ENCODE data around the gene LRRC43.

Gene LRRC43

GRCh38 chr12:122160761-122161160 is 22.2 kb upstream of the LRRC43 start:
- TF ChIP-seq CTCF (IDR thresholded peaks at IDR 0.05) = no peak
- Mint-ChIP-seq H3K27ac (no peak overlapping the region), H3K4me3 (no peak overlapping the region), H3K4me1 (no peaks in the 10 kb centered on the region), H3K9me3 (peaks cover 7% of the 10 kb centered on the region), H3K27me3 (ENCODE audit: low read depth, poor library complexity) (no peaks in the 10 kb centered on the region), H3K36me3 (ENCODE audit: low read depth) (no peaks in the 10 kb centered on the region)
- no peak for DNase-seq

DNA sequence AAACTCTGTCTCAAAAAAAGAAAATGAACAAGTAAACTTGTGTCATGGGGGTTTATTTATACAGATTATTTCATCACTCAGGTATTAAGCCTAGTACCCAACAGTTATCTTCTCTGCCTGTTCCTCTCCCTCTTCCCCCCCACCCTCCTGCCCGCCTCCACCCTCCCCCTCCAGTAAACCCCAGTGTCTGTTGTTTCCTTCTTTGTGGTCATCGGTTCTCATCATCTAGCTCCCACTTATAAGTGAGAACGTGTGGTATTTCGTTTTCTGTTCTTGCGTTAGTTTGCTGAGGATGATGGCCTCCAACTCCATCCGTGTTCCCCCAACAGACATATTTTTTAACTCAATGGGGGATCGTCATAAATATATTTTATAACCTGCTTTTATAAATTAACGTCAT is 21.2 kb upstream of the LRRC43 start:
- TF ChIP-seq CTCF (IDR thresholded peaks at IDR 0.05) = no peak
- H3K4me3 Mint-ChIP-seq = no peak overlapping the region
- H3K9me3 Mint-ChIP-seq = peaks cover 7% of the 10 kb centered on the region
- peaks cover 4% of the 10 kb centered on the region for H3K4me1 Mint-ChIP-seq
- H3K27ac Mint-ChIP-seq = no peak overlapping the region
- no peaks in the 10 kb centered on the region for H3K36me3 Mint-ChIP-seq (ENCODE audit: low read depth)
- DNase-seq = no peak
- no peaks in the 10 kb centered on the region for H3K27me3 Mint-ChIP-seq (ENCODE audit: low read depth, poor library complexity)

DNA sequence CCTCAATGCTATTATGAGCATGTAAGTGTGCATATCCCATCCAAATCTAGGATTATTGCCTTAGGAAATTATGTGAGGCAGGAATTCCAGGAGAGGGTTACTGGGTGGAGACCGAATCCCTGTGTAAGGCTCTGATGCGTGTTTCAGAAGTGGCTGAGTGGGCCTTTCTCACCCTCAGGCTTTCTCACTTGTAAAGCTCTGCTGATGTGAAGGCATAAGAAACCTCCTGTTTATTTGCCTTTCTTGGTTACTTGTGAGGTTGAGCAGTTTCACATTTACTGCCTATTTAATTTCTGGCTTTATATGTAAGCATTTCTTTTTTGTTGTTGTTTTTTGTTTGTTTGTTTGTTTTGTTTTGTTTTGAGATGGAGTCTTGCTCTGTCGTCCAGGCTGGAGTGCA is 19.9 kb upstream of the LRRC43 start:
- no peak overlapping the region for H3K4me3 Mint-ChIP-seq
- no peak for TF ChIP-seq CTCF (IDR thresholded peaks at IDR 0.05)
- peaks cover 7% of the 10 kb centered on the region for H3K9me3 Mint-ChIP-seq
- H3K36me3 Mint-ChIP-seq (ENCODE audit: low read depth) = no peaks in the 10 kb centered on the region
- H3K27ac Mint-ChIP-seq = no peak overlapping the region
- no peaks in the 10 kb centered on the region for H3K27me3 Mint-ChIP-seq (ENCODE audit: low read depth, poor library complexity)
- no peak for DNase-seq
- H3K4me1 Mint-ChIP-seq = peaks cover 10% of the 10 kb centered on the region

- Mint-ChIP-seq H3K9me3 (no peaks in the 10 kb centered on the region), H3K27ac (no peak overlapping the region), H3K4me1 (peaks cover 10% of the 10 kb centered on the region), H3K36me3 (ENCODE audit: low read depth) (no peaks in the 10 kb centered on the region), H3K4me3 (no peak overlapping the region), H3K27me3 (ENCODE audit: low read depth, poor library complexity) (peaks cover 4% of the 10 kb centered on the region)
- no peak for TF ChIP-seq CTCF (IDR thresholded peaks at IDR 0.05)
- DNase-seq = no peak
These were observed 16.2 kb upstream of the LRRC43 start for GRCh38 chr12:122166422-122167349.

DNA sequence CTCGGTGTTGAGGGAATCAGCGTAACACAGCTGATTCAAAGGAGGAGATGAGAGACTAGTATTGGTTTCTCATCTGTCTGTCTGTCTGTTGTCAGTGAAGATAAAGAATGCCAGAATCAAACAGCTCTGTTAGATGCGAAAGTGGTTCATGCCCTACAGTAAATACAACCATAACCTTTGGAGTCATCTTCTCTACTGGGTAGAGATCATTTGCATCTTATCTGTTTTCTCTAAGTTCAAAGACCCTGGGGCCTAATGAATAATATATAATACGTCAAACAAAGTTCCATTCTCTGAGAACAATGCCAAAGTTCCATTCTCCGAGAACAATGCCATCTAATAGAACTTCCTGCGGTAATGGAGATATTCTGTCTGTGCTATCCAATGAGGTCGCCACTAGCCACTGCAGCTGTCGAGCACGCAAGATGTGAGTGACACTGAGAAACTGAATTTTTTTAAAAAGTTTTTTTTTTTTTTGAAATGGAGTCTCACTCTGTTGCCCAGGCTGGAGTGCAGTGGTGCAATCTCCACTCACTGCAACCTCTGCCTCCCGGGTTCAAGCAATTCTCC is 15.5 kb upstream of the LRRC43 start:
- Mint-ChIP-seq H3K27me3 (ENCODE audit: low read depth, poor library complexity) (peaks cover 4% of the 10 kb centered on the region), H3K4me1 (peaks cover 12% of the 10 kb centered on the region), H3K27ac (no peak overlapping the region), H3K4me3 (no peak overlapping the region), H3K36me3 (ENCODE audit: low read depth) (no peaks in the 10 kb centered on the region), H3K9me3 (no peaks in the 10 kb centered on the region)
- TF ChIP-seq CTCF (IDR thresholded peaks at IDR 0.05) = no peak
- DNase-seq = no peak
